ENCODE results near the gene FAM210B. TPM values are rescaled to one million over a fixed set of nuclear protein-coding genes. Genes with fewer than 3 reads are reported as not detected.
A peak's percentile ranks its signal among the peaks of the same experiment; 100 is the strongest.

The FAM210B gene
- total RNA-seq, 2 donors from 2014 or later, result 35.2 to 37.3 TPM

DNA sequence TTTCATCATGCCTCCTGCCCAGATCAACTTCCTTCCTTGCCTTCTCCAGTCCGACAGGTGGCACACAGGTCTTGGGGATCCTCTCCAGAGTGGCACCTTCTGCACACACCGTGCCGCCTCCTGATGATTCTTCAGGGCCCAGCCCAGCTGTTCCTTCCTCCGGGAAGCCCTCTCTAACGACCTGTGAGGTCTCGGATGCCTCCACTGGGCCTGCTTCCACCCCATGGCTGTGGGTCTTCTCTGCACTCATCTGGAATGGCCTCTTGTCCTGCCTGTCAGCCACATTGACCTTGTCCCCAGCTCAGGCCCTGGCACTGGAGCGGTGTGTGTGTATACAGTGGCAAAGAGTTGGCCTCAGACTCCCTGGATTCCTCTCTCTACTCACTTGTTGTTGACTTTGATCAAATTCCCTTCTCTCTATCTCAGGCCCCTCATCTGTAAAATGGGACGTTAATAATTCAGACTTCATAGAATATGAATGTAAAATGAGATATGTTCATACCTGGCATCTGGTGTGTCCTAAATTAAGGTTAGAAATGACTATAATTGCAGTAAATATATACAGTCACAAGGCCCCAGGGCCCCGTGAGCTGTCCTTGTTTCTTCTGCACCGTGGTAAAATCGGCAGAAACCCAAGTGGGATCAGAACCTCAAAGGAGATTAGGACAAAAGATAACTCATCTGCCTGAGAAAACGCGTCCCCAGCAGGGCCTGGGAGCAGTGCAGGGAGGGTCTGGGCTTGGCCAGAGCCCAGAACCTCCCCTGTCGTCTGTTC is 1.5 kb downstream of the FAM210B start:
- Histone ChIP-seq H3K4me1 (ENCODE audit: control insufficient read depth in 1 of 2, low read depth in 2 of 2) (peaks cover 9 to 30% of the 10 kb centered on the region in 2 donors), H3K27ac (peak overlapping the region; percentile 82 to 83), H3K9me3 (no peaks in the 10 kb centered on the region), H3K27me3 (replicated peaks; ENCODE audit: insufficient read depth) (no peaks in the 10 kb centered on the region), H3K4me3 (peak overlapping the region; percentile 99), H3K36me3 (peaks cover 9% of the 10 kb centered on the region)
- DNase-seq (ENCODE audit: low spot score) (no peak), ATAC-seq (ENCODE audit: insufficient number of reproducible peaks, low FRiP score, low read depth) (no peak)
- TF ChIP-seq, protein P1, sequence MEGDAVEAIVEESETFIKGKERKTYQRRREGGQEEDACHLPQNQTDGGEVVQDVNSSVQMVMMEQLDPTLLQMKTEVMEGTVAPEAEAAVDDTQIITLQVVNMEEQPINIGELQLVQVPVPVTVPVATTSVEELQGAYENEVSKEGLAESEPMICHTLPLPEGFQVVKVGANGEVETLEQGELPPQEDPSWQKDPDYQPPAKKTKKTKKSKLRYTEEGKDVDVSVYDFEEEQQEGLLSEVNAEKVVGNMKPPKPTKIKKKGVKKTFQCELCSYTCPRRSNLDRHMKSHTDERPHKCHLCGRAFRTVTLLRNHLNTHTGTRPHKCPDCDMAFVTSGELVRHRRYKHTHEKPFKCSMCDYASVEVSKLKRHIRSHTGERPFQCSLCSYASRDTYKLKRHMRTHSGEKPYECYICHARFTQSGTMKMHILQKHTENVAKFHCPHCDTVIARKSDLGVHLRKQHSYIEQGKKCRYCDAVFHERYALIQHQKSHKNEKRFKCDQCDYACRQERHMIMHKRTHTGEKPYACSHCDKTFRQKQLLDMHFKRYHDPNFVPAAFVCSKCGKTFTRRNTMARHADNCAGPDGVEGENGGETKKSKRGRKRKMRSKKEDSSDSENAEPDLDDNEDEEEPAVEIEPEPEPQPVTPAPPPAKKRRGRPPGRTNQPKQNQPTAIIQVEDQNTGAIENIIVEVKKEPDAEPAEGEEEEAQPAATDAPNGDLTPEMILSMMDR (IDR thresholded peaks at IDR 0.05), result no peak

DNA sequence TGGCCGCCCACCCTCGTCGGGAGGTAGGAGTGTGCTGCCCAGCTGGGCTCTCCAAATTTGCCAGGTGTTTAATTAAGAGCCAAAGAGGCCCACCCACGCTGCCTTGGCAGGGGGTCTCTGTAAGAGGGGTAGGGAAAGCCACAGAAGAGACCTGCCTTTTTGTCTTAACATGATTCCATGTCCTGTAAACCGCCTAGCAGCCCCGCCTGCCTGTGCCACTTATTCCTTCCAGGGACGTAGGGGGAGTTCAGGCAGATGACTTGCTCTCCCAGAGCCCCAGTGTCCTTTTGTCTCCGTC is 2.1 kb downstream of the FAM210B start:
- no peak for ATAC-seq (ENCODE audit: insufficient number of reproducible peaks, low FRiP score, low read depth)
- Histone ChIP-seq H3K36me3 (peaks cover 13% of the 10 kb centered on the region), H3K4me3 (no peak overlapping the region), H3K9me3 (no peaks in the 10 kb centered on the region), H3K4me1 (ENCODE audit: control insufficient read depth in 1 of 2, low read depth in 2 of 2) (peaks cover 9 to 30% of the 10 kb centered on the region in 2 donors), H3K27me3 (replicated peaks; ENCODE audit: insufficient read depth) (no peaks in the 10 kb centered on the region), H3K27ac (no peak overlapping the region)
- TF ChIP-seq, protein P1 (IDR thresholded peaks at IDR 0.05), result no peak
- no peak for DNase-seq (ENCODE audit: low spot score)

DNA sequence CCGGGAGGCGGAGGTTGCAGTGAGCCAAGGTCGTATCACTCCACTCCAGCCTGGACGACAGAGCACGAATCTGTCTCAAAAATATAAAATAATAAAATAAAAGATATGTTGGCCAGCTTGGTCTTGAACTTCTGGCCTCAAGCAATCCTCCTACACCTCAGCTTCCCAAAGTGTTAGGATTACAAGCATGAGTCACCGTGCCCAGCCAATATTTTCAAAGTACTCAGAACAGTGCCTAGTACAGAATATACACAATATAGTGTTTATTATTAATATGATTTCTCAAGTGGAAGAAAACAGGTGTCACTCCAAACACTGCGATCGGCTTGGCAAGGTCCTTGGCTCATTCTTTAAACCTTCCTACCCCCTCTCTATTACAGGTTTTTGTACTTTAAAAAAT is 3.1 kb downstream of the FAM210B start:
- Histone ChIP-seq H3K9me3 (no peaks in the 10 kb centered on the region), H3K27me3 (replicated peaks; ENCODE audit: insufficient read depth) (no peaks in the 10 kb centered on the region), H3K27ac (no peak overlapping the region), H3K4me3 (no peak overlapping the region), H3K36me3 (peaks cover 14% of the 10 kb centered on the region), H3K4me1 (ENCODE audit: control insufficient read depth in 1 of 2, low read depth in 2 of 2) (peaks cover 9 to 30% of the 10 kb centered on the region in 2 donors)
- DNase-seq (ENCODE audit: low spot score) (no peak), ATAC-seq (ENCODE audit: insufficient number of reproducible peaks, low FRiP score, low read depth) (no peak)
- TF ChIP-seq, protein P1 (IDR thresholded peaks at IDR 0.05), result no peak

DNA sequence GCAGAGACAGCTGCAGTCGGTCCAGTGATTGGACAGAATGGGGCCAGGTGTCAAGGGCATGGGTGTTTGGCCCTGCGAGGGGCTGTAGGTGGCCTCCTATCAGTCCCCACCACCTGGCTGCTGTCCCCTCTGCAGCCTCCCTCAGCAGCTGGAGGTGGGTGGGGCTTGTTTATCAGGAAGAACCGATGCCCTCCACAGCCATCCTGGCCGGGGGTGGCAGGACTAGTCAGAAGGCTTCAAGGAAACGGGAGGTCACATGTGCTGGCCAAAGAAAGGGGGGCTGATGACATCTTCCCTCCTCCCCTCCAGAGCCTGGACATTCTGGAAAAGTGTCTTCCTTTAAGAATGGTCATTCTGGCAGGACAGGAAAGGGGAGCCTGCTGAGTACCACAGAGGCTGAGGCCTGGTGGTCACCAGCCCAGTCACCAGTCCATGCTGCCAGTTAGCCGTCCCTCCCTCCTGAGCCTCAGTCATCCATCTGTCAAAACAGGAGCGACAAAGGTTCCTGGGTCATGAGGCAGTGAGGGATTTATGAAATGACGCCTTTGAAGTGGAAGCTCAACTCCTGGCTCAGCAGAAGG is 4.1 kb downstream of the FAM210B start:
- Histone ChIP-seq H3K36me3 (peaks cover 20% of the 10 kb centered on the region), H3K27ac (no peak overlapping the region), H3K9me3 (no peaks in the 10 kb centered on the region), H3K4me1 (ENCODE audit: control insufficient read depth in 1 of 2, low read depth in 2 of 2) (peaks cover 9 to 30% of the 10 kb centered on the region in 2 donors), H3K4me3 (no peak overlapping the region), H3K27me3 (replicated peaks; ENCODE audit: insufficient read depth) (no peaks in the 10 kb centered on the region)
- no peak for ATAC-seq (ENCODE audit: insufficient number of reproducible peaks, low FRiP score, low read depth)
- TF ChIP-seq, protein P1 (IDR thresholded peaks at IDR 0.05), result no peak
- no peak for DNase-seq (ENCODE audit: low spot score)

DNA sequence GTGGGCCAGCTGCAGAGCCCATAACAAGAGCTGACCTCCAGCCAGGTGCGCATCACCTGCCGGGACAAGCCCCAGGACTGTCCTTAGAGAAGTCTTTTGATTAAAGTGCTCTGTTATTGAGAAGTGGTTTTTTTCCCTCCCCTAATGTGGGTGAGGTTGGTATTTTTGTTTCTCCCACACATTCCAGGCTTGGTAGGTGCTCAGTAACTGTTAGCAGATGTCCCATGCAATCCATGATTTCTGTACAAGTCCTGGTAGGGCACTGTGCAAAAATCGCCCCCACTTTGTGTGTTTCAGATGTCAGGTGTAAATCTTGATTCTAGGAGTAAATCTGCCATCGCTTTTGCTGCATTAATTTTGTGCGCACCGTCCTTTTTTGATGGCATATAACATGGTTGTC is 4.7 kb downstream of the FAM210B start:
- Histone ChIP-seq H3K27ac (no peak overlapping the region), H3K36me3 (peaks cover 20% of the 10 kb centered on the region)

More for the DNA sequence above, 4.7 kb downstream of the FAM210B start:
- Histone ChIP-seq H3K27me3 (replicated peaks; ENCODE audit: insufficient read depth) (no peaks in the 10 kb centered on the region), H3K4me3 (no peak overlapping the region), H3K4me1 (ENCODE audit: control insufficient read depth in 1 of 2, low read depth in 2 of 2) (peaks cover 9 to 30% of the 10 kb centered on the region in 2 donors), H3K9me3 (no peaks in the 10 kb centered on the region)
- TF ChIP-seq, protein P1 (IDR thresholded peaks at IDR 0.05), result no peak
- ATAC-seq (ENCODE audit: insufficient number of reproducible peaks, low FRiP score, low read depth) (no peak), DNase-seq (ENCODE audit: low spot score) (no peak)

All from thoracic aorta (tissue), 2 donors.